Measurements from ENCODE around the gene WWOX. TPM values are rescaled to one million over a fixed set of nuclear protein-coding genes. Genes with fewer than 3 reads are reported as not detected.

The WWOX gene
- total RNA-seq, 6 donors from 2014 or later = 18.7 to 167 (median 31.0) TPM

DNA sequence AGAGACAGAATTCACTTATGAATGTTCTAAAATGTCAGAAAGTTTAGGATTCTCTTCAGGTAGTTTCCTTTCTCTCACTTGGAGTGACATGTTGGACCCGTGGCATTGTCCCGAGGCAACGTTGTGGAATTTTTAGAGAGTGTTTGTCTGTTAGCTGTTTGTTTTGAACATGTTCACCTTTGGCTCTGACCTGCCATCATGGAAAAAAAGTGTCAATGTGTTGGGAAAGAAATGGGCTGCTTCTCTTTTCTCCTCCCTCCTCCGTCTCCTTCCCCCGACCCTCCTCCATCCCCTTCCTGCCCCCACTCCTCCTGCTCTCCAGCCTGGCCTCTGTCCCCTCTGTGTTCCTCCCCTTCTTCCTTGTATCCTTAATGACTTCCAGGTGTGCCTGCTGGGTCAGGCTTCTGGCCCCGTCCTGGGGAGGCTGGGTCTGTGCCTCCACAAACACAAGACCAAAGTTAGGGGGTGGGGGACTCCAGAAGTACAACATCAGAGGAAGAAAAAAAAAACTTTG lies 1038.0 kb downstream of the WWOX start:
- Histone ChIP-seq H3K36me3 (no peaks in the 10 kb centered on the region), H3K4me3 (no peak overlapping the region), H3K9me3 (no peaks in the 10 kb centered on the region), H3K27ac (no peak overlapping the region), H3K4me1 (no peaks in the 10 kb centered on the region), H3K27me3 (no peaks in the 10 kb centered on the region)
- 54 to 69% methylated on average over 6 of the region's 6 CpGs for WGBS, 2 donors
- TF ChIP-seq, protein P1, sequence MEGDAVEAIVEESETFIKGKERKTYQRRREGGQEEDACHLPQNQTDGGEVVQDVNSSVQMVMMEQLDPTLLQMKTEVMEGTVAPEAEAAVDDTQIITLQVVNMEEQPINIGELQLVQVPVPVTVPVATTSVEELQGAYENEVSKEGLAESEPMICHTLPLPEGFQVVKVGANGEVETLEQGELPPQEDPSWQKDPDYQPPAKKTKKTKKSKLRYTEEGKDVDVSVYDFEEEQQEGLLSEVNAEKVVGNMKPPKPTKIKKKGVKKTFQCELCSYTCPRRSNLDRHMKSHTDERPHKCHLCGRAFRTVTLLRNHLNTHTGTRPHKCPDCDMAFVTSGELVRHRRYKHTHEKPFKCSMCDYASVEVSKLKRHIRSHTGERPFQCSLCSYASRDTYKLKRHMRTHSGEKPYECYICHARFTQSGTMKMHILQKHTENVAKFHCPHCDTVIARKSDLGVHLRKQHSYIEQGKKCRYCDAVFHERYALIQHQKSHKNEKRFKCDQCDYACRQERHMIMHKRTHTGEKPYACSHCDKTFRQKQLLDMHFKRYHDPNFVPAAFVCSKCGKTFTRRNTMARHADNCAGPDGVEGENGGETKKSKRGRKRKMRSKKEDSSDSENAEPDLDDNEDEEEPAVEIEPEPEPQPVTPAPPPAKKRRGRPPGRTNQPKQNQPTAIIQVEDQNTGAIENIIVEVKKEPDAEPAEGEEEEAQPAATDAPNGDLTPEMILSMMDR (IDR thresholded peaks at IDR 0.05) = no peak
- TF ChIP-seq POLR2A (IDR thresholded peaks at IDR 0.05) (no peak), POLR2AphosphoS5 (IDR thresholded peaks at IDR 0.05) (no peak), EP300 (IDR thresholded peaks at IDR 0.05) (no peak)
- DNase-seq (no peak), ATAC-seq (ENCODE audit: low FRiP score in 2 of 2) (no peak)

DNA sequence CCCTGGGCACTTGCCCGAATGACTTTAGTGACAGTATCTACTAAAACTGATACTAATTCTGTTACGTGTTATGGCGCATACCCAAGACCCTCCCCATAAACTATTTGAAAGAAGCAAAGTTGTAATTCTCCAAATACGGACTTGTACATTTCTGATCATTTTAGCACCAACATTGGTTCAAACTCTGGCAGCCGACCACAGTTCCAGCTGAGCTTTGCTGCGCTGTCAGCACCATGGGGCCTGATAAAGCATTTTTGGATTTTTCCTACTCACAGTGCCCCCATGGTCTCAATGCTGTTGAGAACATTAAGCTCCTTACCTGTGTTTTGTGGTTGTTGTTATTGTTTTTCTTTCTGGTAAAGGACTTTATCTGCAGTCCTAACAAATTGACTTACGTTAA lies 1040.3 kb downstream of the WWOX start:
- no peaks in the 10 kb centered on the region for H3K27me3 ChIP-seq
- ATAC-seq (ENCODE audit: low FRiP score in 2 of 2) (no peak), DNase-seq (no peak)
- H3K4me1 ChIP-seq = no peaks in the 10 kb centered on the region
- 89% methylated on average over 7 of the region's 7 CpGs for WGBS, 2 donors
- H3K4me3 ChIP-seq = no peak overlapping the region
- no peaks in the 10 kb centered on the region for H3K36me3 ChIP-seq
- no peaks in the 10 kb centered on the region for H3K9me3 ChIP-seq
- TF ChIP-seq, protein P1 (IDR thresholded peaks at IDR 0.05) = no peak
- no peak for TF ChIP-seq EP300 (IDR thresholded peaks at IDR 0.05)
- TF ChIP-seq POLR2AphosphoS5 (IDR thresholded peaks at IDR 0.05) = no peak
- TF ChIP-seq POLR2A (IDR thresholded peaks at IDR 0.05) = no peak
- no peak overlapping the region for H3K27ac ChIP-seq

GRCh38 chr16:79143026-79143425 lies 1043.6 kb downstream of the WWOX start:
- Histone ChIP-seq H3K4me3 (no peak overlapping the region), H3K36me3 (no peaks in the 10 kb centered on the region), H3K4me1 (no peaks in the 10 kb centered on the region), H3K27ac (no peak overlapping the region), H3K27me3 (no peaks in the 10 kb centered on the region), H3K9me3 (no peaks in the 10 kb centered on the region)
- TF ChIP-seq EP300 (IDR thresholded peaks at IDR 0.05) (no peak), POLR2AphosphoS5 (IDR thresholded peaks at IDR 0.05) (no peak), POLR2A (IDR thresholded peaks at IDR 0.05) (no peak)
- TF ChIP-seq, protein P1 (IDR thresholded peaks at IDR 0.05) = no peak
- no peak for DNase-seq
- ATAC-seq (ENCODE audit: low FRiP score in 2 of 2) = no peak
- 87 to 95% methylated on average over 2 of the region's 2 CpGs for WGBS, 2 donors

DNA sequence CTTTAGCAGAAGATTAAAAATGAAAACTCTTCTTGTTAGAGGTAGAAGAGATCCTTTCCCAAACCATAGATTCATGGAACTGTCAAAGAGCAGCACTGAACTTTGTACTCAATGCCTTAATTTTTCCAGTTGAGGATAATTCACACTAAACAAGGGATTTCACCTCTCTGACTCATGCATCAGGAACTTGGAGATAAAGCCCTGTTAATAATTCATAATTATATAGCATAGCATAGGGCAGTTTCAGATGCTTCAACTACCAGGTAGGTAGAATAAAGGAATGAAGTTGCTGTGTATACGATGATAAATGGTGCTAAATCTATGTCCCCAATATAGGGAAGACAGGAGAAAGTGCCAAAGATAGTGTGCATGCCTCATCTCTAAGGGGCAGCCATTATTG lies 1050.7 kb downstream of the WWOX start:
- H3K9me3 ChIP-seq = no peaks in the 10 kb centered on the region
- H3K27ac ChIP-seq = no peak overlapping the region
- H3K27me3 ChIP-seq = no peaks in the 10 kb centered on the region
- no peak for TF ChIP-seq POLR2AphosphoS5 (IDR thresholded peaks at IDR 0.05)
- no peak for TF ChIP-seq POLR2A (IDR thresholded peaks at IDR 0.05)
- TF ChIP-seq, protein P1 (IDR thresholded peaks at IDR 0.05) = no peak
- no peak for TF ChIP-seq EP300 (IDR thresholded peaks at IDR 0.05)
- H3K4me1 ChIP-seq = no peaks in the 10 kb centered on the region
- H3K36me3 ChIP-seq = no peaks in the 10 kb centered on the region
- no peak for DNase-seq
- no peak for ATAC-seq (ENCODE audit: low FRiP score in 2 of 2)
- no peak overlapping the region for H3K4me3 ChIP-seq
- 0 to 90% methylated on average over 1 of the region's 1 CpG for WGBS, 2 donors

GRCh38 chr16:79150632-79151310 lies 1051.3 kb downstream of the WWOX start:
- DNase-seq = no peak
- 80 to 86% methylated on average over 13 of the region's 13 CpGs for WGBS, 2 donors
- Histone ChIP-seq H3K36me3 (no peaks in the 10 kb centered on the region), H3K4me3 (no peak overlapping the region), H3K4me1 (no peaks in the 10 kb centered on the region), H3K27ac (no peak overlapping the region), H3K27me3 (no peaks in the 10 kb centered on the region), H3K9me3 (no peaks in the 10 kb centered on the region)
- TF ChIP-seq POLR2A (IDR thresholded peaks at IDR 0.05) = no peak
- TF ChIP-seq, protein P1 (IDR thresholded peaks at IDR 0.05) = no peak
- TF ChIP-seq POLR2AphosphoS5 (IDR thresholded peaks at IDR 0.05) = no peak
- no peak for TF ChIP-seq EP300 (IDR thresholded peaks at IDR 0.05)
- ATAC-seq (ENCODE audit: low FRiP score in 2 of 2) = no peak
